Thyroid gland (tissue), 4 donors: ENCODE measurements around the gene SCARB1.

Experiments used
- CTCF ChIP-seq, 6 experiments: fragments of 200-600 bp in 3 of 6; fragments of 450-650 bp in 3 of 6; sonication (generic) in 3 of 6; IDR thresholded peaks; one replicate each; pipeline ENCODE4 v1.5.1; 2016 to 2019; ENCODE audit warnings: antibody characterized with exemption in 6 of 6, mild to moderate bottlenecking in 2 of 6, inconsistent platforms in 1 of 6, moderate library complexity in 1 of 6
- POLR2A ChIP-seq, 2 donors: fragments of 450-650 bp; IDR thresholded peaks; one replicate each; pipeline ENCODE4 v1.6.1; 2017; ENCODE audit warnings: antibody characterized with exemption in 2 of 2, mild to moderate bottlenecking in 2 of 2, moderate library complexity in 1 of 2

- no peak for TF ChIP-seq POLR2A (IDR thresholded peaks at IDR 0.05)
- no peak for TF ChIP-seq CTCF (IDR thresholded peaks at IDR 0.05)
Observed at GRCh38 chr12:124745465-124745890, 118.2 kb downstream of the SCARB1 start.
